PC-9 (cell line): Measurements from ENCODE around the gene SERP2. TPM values are rescaled to one million over a fixed set of nuclear protein-coding genes. Genes with fewer than 3 reads are reported as not detected.

Experiments
- BruUV-seq: library from RNA; stranded (reverse); fragments of 400-500 nt; replicated peaks from 2 replicates; lab custom pipeline; 2021; lab: Mats Ljungman, UMichigan
- CTCF ChIA-PET: fragments of 300-600 bp; sonication (Branson Sonifier 250); formaldehyde crosslinking; loops from one replicate; lab custom pipeline; 2022; ENCODE audit warnings: antibody characterized with exemption; lab: Charles Lee
- POLR2A ChIA-PET: fragments of 300-600 bp; sonication (Branson Sonifier 250); formaldehyde crosslinking; loops from one replicate; lab custom pipeline; 2022; ENCODE audit warnings: antibody characterized with exemption; ENCODE audit not compliant: unreplicated experiment; lab: Charles Lee
- DNase-seq, 2 experiments: peaks; one replicate each; pipeline versions ENCODE4 v3.0.0 to v3.0.0-alpha.2; 2015 to 2022; ENCODE audit warnings: mixed read lengths in 1 of 2
- H2AFZ ChIP-seq: fragments of 200-600 bp; sonication (generic); 2 replicates; pipeline ENCODE4 v1.8.1; 2017; ENCODE audit warnings: antibody characterized with exemption
- H3F3A ChIP-seq: fragments of 200-600 bp; sonication (generic); 2 replicates; pipeline ENCODE4 v1.8.1; 2017; ENCODE audit warnings: antibody characterized with exemption, mild to moderate bottlenecking, low read depth; ENCODE audit not compliant: insufficient read depth
- H3K27ac ChIP-seq: fragments of 200-600 bp; sonication (generic); 2 replicates; pipeline ENCODE4 v1.6.1; 2016; ENCODE audit warnings: mixed run types
- H3K27me3 ChIP-seq: fragments of 200-600 bp; sonication (generic); 2 replicates; pipeline ENCODE4 v1.6.1; 2016; ENCODE audit warnings: low read depth, mixed run types; ENCODE audit not compliant: insufficient read depth
- H3K36me3 ChIP-seq: fragments of 200-600 bp; sonication (generic); 2 replicates; pipeline ENCODE4 v1.6.1; 2016; ENCODE audit warnings: low read depth, mixed run types
- H3K4me1 ChIP-seq: fragments of 200-600 bp; sonication (generic); replicated peaks from 2 replicates; pipeline ENCODE4 v1.6.1; 2016; ENCODE audit warnings: mixed run types; ENCODE audit not compliant: insufficient read depth
- H3K4me2 ChIP-seq: fragments of 200-600 bp; sonication (generic); 2 replicates; pipeline ENCODE4 v1.6.1; 2017; ENCODE audit warnings: mixed run types
- H3K4me3 ChIP-seq: fragments of 200-600 bp; sonication (generic); 2 replicates; pipeline ENCODE4 v1.6.1; 2016; ENCODE audit warnings: mixed run types
- H3K79me2 ChIP-seq: fragments of 200-600 bp; sonication (generic); 2 replicates; pipeline ENCODE4 v1.6.1; 2017; ENCODE audit warnings: low read depth, mixed run types
- H3K9me2 ChIP-seq: fragments of 200-600 bp; sonication (generic); 2 replicates; pipeline ENCODE4 v1.8.1; 2017; ENCODE audit warnings: mild to moderate bottlenecking; ENCODE audit not compliant: insufficient read depth
- H3K9me3 ChIP-seq: fragments of 200-600 bp; sonication (generic); 2 replicates; pipeline ENCODE4 v1.8.1; 2016; ENCODE audit warnings: low read depth; ENCODE audit not compliant: insufficient read depth
- H4K20me1 ChIP-seq: fragments of 200-600 bp; sonication (generic); 2 replicates; pipeline ENCODE4 v1.8.1; 2017; ENCODE audit not compliant: insufficient read depth
- EZH2 ChIP-seq: fragments of 200-600 bp; sonication (generic); IDR thresholded peaks from 2 replicates; pipeline ENCODE4 v1.8.0; 2017; ENCODE audit warnings: antibody characterized with exemption, low read depth
- intact Hi-C: fragments of 100-400 bp; cut with micrococcal nuclease; formaldehyde crosslinking; loops from one replicate; pipeline ENCODE4 v1.10.0; 2022; ENCODE audit not compliant: unreplicated experiment
- total RNA-seq: library from RNA; stranded (reverse); gene quantifications from 2 replicates; pipeline ENCODE4 v1.2.3, GENCODE V29; 2021
- TF ChIP-seq, protein P1 (sequence below): fragments of 200-600 bp; sonication (generic); conservative IDR thresholded peaks from 2 replicates; pipeline ENCODE4 v1.6.1; 2017; ENCODE audit warnings: mixed run types, antibody characterized with exemption, mild to moderate bottlenecking, moderate library complexity

SERP2 gene
- total RNA-seq, 1 experiment from 2014 or later = 0.70 TPM

DNA sequence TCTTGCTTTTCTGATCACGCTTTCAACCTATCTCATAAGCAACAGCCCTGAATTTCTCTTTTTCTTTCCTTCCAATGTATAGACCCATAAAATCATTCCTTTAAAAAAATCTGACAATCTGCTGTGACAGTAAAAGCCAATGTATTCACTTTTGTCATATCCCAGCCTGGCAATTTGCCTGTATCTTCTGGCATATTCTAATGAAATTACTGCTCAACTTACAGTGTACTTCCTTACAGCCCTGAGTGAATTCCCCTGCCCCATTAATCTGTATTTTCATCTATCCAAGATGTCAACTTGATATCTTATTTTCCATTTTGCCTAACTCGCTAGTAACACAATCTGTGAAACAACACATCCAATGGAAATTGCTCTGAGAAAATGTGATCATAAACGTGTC lies 18.0 kb upstream of the SERP2 start:
- no peak overlapping the region for H3K4me3 ChIP-seq
- no peaks in the 10 kb centered on the region for H3K36me3 ChIP-seq
- POLR2A ChIA-PET = no interaction called here
- CTCF ChIA-PET = no interaction called here
- peaks cover 14% of the 10 kb centered on the region for H3K4me1 ChIP-seq
- H3K27me3 ChIP-seq = no peaks in the 10 kb centered on the region
- no peak overlapping the region for H3K4me2 ChIP-seq
- no peak for TF ChIP-seq EZH2
- TF ChIP-seq, protein P1, sequence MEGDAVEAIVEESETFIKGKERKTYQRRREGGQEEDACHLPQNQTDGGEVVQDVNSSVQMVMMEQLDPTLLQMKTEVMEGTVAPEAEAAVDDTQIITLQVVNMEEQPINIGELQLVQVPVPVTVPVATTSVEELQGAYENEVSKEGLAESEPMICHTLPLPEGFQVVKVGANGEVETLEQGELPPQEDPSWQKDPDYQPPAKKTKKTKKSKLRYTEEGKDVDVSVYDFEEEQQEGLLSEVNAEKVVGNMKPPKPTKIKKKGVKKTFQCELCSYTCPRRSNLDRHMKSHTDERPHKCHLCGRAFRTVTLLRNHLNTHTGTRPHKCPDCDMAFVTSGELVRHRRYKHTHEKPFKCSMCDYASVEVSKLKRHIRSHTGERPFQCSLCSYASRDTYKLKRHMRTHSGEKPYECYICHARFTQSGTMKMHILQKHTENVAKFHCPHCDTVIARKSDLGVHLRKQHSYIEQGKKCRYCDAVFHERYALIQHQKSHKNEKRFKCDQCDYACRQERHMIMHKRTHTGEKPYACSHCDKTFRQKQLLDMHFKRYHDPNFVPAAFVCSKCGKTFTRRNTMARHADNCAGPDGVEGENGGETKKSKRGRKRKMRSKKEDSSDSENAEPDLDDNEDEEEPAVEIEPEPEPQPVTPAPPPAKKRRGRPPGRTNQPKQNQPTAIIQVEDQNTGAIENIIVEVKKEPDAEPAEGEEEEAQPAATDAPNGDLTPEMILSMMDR = no peak
- no peak overlapping the region for H3K27ac ChIP-seq
- H3F3A ChIP-seq = peaks cover 11% of the 10 kb centered on the region
- no peaks in the 10 kb centered on the region for H3K9me2 ChIP-seq
- H4K20me1 ChIP-seq = no peaks in the 10 kb centered on the region
- intact Hi-C loops = no loop called here
- no TSS peak for BruUV-seq
- no peaks in the 10 kb centered on the region; the same call in 1 of the 2 replicates for H3K9me3 ChIP-seq
- no peaks in the 10 kb centered on the region for H3K79me2 ChIP-seq
- no peak overlapping the region for H2AFZ ChIP-seq
- DNase-seq = no peak

DNA sequence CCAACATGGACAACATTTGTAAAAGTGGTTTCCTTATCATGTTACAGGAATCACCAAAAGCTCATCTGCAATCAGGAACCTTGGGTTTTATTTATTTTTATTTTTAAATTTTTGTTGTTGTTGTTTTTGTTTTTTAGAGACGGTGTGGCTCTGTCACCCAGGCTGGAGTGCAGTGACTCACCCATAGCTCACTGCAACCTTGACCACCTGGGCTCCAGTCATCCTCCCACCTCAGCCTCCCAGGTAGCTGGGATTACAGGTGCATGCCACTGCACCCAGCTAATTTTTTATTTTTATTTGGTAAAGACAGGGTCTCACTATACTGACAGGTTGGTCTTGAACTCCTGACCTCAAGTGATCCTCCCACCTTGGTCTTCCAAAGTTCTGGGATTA lies 13.6 kb upstream of the SERP2 start:
- Histone ChIP-seq H3K27ac (peak overlapping the region; percentile 89), H3K9me2 (no peaks in the 10 kb centered on the region), H3K9me3 (no peaks in the 10 kb centered on the region; the same call in 1 of the 2 replicates), H4K20me1 (no peaks in the 10 kb centered on the region), H3K36me3 (no peaks in the 10 kb centered on the region), H3K4me3 (no peak overlapping the region), H3K79me2 (no peaks in the 10 kb centered on the region), H3K4me2 (0 out of 2 replicates have a peak overlapping the region, but pooled peaks have one; percentile 35), H3K4me1 (peaks cover 51% of the 10 kb centered on the region), H3K27me3 (no peaks in the 10 kb centered on the region), H2AFZ (no peak overlapping the region; the same call in 1 of the 2 replicates), H3F3A (peaks cover 40% of the 10 kb centered on the region)
- ChIA-PET POLR2A (interaction anchor here (0.6 kb wide), 1 partner anchor 75 kb away, joined by 6 read pairs; no protein-coding TSS in a partner anchor), CTCF (interaction anchor here (0.6 kb wide), 1 partner anchor 337 kb away, joined by 4 read pairs; no protein-coding TSS in a partner anchor)
- intact Hi-C loops = no loop called here
- DNase-seq = peak; percentile 21 to 40
- TF ChIP-seq, protein P1 = no peak
- BruUV-seq = no TSS peak

DNA sequence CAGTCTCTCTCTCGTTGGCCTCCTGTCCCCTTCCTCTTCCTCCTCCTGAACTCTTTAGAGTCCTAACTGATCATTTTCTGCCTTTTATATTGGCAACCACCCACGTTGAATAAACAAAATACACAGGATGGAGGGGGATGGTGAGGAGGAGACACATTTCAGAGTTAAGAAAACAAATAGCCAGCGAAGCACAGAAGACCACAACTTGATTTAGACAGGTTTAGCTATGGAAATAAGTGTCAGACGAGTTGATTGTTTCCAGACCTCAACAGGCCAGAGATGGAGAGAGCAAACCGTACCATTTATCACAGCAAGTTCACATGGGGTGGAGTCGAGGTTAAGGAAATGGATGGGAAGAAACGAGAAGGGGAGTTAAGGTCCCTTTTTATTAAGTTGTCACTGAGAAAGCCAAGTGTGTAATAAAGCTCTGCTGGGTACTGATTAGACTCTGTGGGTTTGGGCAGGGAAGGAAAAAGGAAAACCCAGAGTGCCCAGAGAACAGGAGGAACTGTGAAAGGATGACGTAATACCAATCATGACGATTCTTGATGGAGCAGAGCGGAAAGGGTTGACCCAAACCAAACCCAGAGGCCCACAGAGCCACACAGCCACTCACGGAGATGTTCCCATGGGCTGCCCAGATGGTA lies 11.1 kb upstream of the SERP2 start:
- no peaks in the 10 kb centered on the region for H4K20me1 ChIP-seq
- peak overlapping the region; percentile 19; the same call in 1 of the 2 replicates for H3K4me2 ChIP-seq
- no peaks in the 10 kb centered on the region for H3K9me3 ChIP-seq
- BruUV-seq = no TSS peak
- H3F3A ChIP-seq = peaks cover 56% of the 10 kb centered on the region
- ChIA-PET CTCF (no interaction called here), POLR2A (interaction anchor here (0.9 kb wide), 1 partner anchor 28 kb away, joined by 6 read pairs; no protein-coding TSS in a partner anchor)
- no peaks in the 10 kb centered on the region for H3K36me3 ChIP-seq
- TF ChIP-seq EZH2 = no peak
- TF ChIP-seq, protein P1 = no peak
- no peaks in the 10 kb centered on the region for H3K9me2 ChIP-seq
- H3K79me2 ChIP-seq = no peaks in the 10 kb centered on the region
- no peak overlapping the region for H2AFZ ChIP-seq
- no peak for DNase-seq
- peak overlapping the region; percentile 96 for H3K27ac ChIP-seq
- intact Hi-C loops = no loop called here
- no peaks in the 10 kb centered on the region for H3K27me3 ChIP-seq
- H3K4me3 ChIP-seq = no peak overlapping the region
- H3K4me1 ChIP-seq = peaks cover 69% of the 10 kb centered on the region
